Tibial artery (tissue), 4 donors: ENCODE data around the gene WDFY3.

Experiments used
- DNase-seq, 2 donors: peaks; one replicate each; pipeline ENCODE4 v3.0.0-alpha.2; 2019
- H3K27ac ChIP-seq, 2 donors: fragments of 200-600 bp; sonication (generic) in 1 of 2; 1 replicate in 1 of 2; 2 replicates in 1 of 2; pipeline ENCODE4 v1.5.1; 2018 to 2019; ENCODE audit warnings: mild to moderate bottlenecking in 1 of 2
- H3K27me3 ChIP-seq, 2 donors: fragments of 200-600 bp; sonication (generic) in 1 of 2; one replicate each; pipeline versions ENCODE4 v1.5.1 to v1.6.0; 2016 to 2019
- H3K36me3 ChIP-seq, 3 donors: fragments of 200-600 bp; sonication (generic) in 2 of 3; one replicate each; pipeline ENCODE4 v1.5.1; 2016 to 2019; ENCODE audit warnings: mild to moderate bottlenecking in 2 of 3
- H3K4me1 ChIP-seq, 4 donors: fragments of 200-600 bp; sonication (generic) in 2 of 4; 1 replicate in 3 of 4; 2 replicates in 1 of 4; pipeline ENCODE4 v1.5.1; 2016 to 2019
- H3K4me3 ChIP-seq, 2 donors: fragments of 200-600 bp; sonication (generic) in 1 of 2; 1 replicate in 1 of 2; 2 replicates in 1 of 2; pipeline ENCODE4 v1.5.1; 2018 to 2019; ENCODE audit warnings: mild to moderate bottlenecking in 2 of 2
- H3K9me3 ChIP-seq, 3 donors: fragments of 200-600 bp; sonication (generic) in 1 of 3; one replicate each; pipeline ENCODE4 v1.5.1; 2016 to 2019
- CTCF ChIP-seq, 2 experiments: fragments of 200-600 bp in 1 of 2; fragments of 450-650 bp in 1 of 2; IDR thresholded peaks; one replicate each; pipeline ENCODE4 v1.5.1; 2017 to 2019; ENCODE audit warnings: antibody characterized with exemption in 2 of 2, mild to moderate bottlenecking in 1 of 2, moderate library complexity in 1 of 2
- intact Hi-C: fragments of 100-400 bp; cut with DNase I; formaldehyde crosslinking; loops from one replicate; pipeline ENCODE4 v1.15.0; 2023; ENCODE audit warnings: low total_unique reads

WDFY3 gene

GRCh38 chr4:84928089-84928488 is 38.4 kb downstream of the WDFY3 start:
- H3K27me3 ChIP-seq: no peaks in the 10 kb centered on the region
- H3K4me3 ChIP-seq: no peak overlapping the region
- peaks cover 0 to 18% (median 5%) of the 10 kb centered on the region in 3 donors for H3K36me3 ChIP-seq
- intact Hi-C loops: no loop called here
- H3K9me3 ChIP-seq: no peaks in the 10 kb centered on the region
- no peak for DNase-seq
- no peak overlapping the region for H3K27ac ChIP-seq
- no peak for TF ChIP-seq CTCF (IDR thresholded peaks at IDR 0.05)
- H3K4me1 ChIP-seq: peaks cover 0 to 38% (median 0%) of the 10 kb centered on the region in 4 donors

GRCh38 chr4:84927428-84927827 is 39.1 kb downstream of the WDFY3 start:
- peaks cover 0 to 34% (median 2%) of the 10 kb centered on the region in 4 donors for H3K4me1 ChIP-seq
- no peaks in the 10 kb centered on the region for H3K27me3 ChIP-seq
- no peak for TF ChIP-seq CTCF (IDR thresholded peaks at IDR 0.05)
- H3K4me3 ChIP-seq: no peak overlapping the region
- H3K27ac ChIP-seq: no peak overlapping the region
- intact Hi-C loops: no loop called here
- no peak for DNase-seq
- peaks cover 0 to 18% (median 5%) of the 10 kb centered on the region in 3 donors for H3K36me3 ChIP-seq
- H3K9me3 ChIP-seq: no peaks in the 10 kb centered on the region

GRCh38 chr4:84925558-84925957 is 40.9 kb downstream of the WDFY3 start:
- Histone ChIP-seq H3K9me3 (no peaks in the 10 kb centered on the region), H3K27ac (no peak overlapping the region), H3K27me3 (no peaks in the 10 kb centered on the region), H3K4me1 (peaks cover 0 to 26% (median 6%) of the 10 kb centered on the region in 4 donors), H3K36me3 (peaks cover 0 to 14% (median 5%) of the 10 kb centered on the region in 3 donors), H3K4me3 (no peak overlapping the region)
- no peak for TF ChIP-seq CTCF (IDR thresholded peaks at IDR 0.05)
- DNase-seq: no peak
- intact Hi-C loops: no loop called here

GRCh38 chr4:84924434-84924833 is 42.1 kb downstream of the WDFY3 start:
- H3K9me3 ChIP-seq: no peaks in the 10 kb centered on the region
- no peaks in the 10 kb centered on the region for H3K27me3 ChIP-seq
- no peak for TF ChIP-seq CTCF (IDR thresholded peaks at IDR 0.05)
- DNase-seq: no peak
- intact Hi-C loops: no loop called here
- peaks cover 0 to 9% (median 5%) of the 10 kb centered on the region in 3 donors for H3K36me3 ChIP-seq
- H3K4me1 ChIP-seq: peaks cover 0 to 35% (median 9%) of the 10 kb centered on the region in 4 donors
- H3K27ac ChIP-seq: no peak overlapping the region
- H3K4me3 ChIP-seq: no peak overlapping the region

GRCh38 chr4:84920617-84921016 is 45.9 kb downstream of the WDFY3 start:
- TF ChIP-seq CTCF (IDR thresholded peaks at IDR 0.05): no peak
- H3K4me3 ChIP-seq: no peak overlapping the region
- H3K36me3 ChIP-seq: no peaks in the 10 kb centered on the region
- H3K27me3 ChIP-seq: no peaks in the 10 kb centered on the region
- DNase-seq: peak in 1 of 2 donors; percentile 28
- no peaks in the 10 kb centered on the region for H3K9me3 ChIP-seq
- H3K4me1 ChIP-seq: peaks cover 0 to 69% (median 18%) of the 10 kb centered on the region in 4 donors
- intact Hi-C loops: no loop called here
- H3K27ac ChIP-seq: no peak overlapping the region
